ENCODE results near the gene NINL.
"Not testable (repeated sequence)": the region's sequence is repeated elsewhere in the genome, so short reads cannot be mapped to it uniquely, and the experiment has no call there.

NINL gene

GRCh38 chr20:25483431-25484132 is 101.7 kb downstream of the NINL start:
- no peak for DNase-seq

- DNase-seq, result no peak
Measured at GRCh38 chr20:25481918-25482253, 103.4 kb downstream of the NINL start.

DNA sequence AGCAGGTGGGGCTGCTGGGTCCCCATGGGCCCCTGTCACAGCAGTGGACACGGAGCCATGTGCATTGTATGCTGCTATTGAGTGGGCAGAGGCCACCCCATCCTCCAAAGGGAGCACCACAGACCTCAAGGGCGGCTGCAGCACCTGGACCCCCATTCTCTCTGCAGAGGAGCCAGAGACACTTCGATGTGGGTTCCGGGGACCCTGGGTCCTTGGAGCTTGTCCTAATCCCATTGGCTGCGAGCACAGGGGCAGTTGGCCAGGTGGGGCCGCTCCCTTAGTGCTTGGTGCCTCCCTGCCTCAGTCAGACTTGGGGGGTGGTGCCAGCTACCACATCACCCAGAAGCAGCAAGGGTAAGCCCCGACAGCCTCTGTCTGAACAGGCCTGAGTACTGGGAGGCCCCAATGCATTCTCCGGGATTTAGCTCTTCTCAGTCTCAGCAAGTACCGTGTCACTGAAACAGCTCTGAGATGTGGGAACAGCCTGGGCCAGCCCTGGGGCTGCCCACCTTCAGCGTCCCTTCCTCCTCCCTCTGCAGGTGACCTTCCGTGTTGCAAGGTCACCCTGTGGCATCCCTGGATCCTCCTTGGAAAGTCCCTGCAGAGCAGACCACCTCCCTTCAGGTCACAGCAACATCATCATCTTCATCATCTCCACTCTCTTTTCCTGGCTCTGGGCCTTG is 104.0 kb downstream of the NINL start:
- no peak for DNase-seq

DNA sequence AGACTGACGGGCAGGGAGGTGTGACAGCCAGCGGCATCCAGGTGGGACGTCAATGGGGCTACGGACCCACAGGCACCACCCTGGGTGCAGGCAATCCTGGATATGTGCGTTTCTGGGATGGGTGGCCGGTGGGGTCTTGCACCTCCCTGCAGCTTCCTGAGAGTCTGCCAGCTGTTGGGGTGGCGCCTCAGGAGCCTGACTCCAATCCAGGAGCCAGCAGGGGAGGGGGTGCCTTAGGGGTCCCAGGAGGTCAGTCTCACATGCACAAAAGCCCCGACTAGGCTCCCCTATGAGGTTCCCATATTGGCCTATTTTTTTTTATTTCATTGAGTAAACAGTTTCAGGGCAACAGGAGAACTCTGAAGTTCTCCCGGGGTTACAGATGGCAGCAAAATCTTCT is 104.5 kb downstream of the NINL start:
- DNase-seq, result no peak

DNA sequence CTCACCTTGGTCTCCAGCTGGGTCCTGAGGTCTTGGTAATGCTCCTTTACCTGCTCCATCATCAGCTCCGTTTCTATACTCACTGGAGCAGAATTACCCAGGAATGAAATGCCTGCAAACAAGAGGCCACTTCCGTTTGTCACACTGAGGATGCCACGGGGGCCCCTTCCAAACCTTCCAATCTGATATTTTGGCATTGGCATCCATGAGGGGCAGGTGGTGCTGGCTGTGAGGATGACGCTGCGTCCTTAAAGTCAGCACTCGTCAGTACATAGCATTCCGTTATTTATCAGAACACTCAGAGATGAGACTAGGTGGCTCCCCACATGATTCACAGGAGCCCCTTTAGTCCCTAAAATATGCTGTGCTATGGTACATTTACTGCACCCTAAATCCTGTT is 105.2 kb downstream of the NINL start:
- no peak for DNase-seq

DNA sequence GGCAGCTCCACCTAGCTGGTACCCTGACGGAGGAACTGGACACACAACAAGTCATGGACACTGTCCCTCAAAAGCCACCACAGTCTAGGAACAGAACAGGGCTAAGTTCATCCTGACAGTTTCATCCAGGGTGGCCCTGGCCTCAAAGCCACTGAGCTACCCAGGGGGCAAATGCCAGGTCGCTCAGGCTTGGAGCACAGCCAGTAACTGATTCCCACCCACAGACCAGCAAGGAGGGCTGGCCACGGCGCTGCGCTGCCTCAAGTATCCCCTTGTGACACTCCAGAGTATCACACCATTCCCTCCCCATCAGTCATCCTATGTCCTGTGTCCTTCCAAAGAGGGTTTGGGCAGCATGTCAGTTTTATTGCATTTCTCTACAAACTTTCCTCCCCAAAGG is 105.7 kb downstream of the NINL start:
- DNase-seq, result no peak

- DNase-seq, result no peak
Measured at GRCh38 chr20:25478889-25479568, 106.3 kb downstream of the NINL start.

- DNase-seq, result no peak
Measured at GRCh38 chr20:25477014-25477882, 108.1 kb downstream of the NINL start.

DNA sequence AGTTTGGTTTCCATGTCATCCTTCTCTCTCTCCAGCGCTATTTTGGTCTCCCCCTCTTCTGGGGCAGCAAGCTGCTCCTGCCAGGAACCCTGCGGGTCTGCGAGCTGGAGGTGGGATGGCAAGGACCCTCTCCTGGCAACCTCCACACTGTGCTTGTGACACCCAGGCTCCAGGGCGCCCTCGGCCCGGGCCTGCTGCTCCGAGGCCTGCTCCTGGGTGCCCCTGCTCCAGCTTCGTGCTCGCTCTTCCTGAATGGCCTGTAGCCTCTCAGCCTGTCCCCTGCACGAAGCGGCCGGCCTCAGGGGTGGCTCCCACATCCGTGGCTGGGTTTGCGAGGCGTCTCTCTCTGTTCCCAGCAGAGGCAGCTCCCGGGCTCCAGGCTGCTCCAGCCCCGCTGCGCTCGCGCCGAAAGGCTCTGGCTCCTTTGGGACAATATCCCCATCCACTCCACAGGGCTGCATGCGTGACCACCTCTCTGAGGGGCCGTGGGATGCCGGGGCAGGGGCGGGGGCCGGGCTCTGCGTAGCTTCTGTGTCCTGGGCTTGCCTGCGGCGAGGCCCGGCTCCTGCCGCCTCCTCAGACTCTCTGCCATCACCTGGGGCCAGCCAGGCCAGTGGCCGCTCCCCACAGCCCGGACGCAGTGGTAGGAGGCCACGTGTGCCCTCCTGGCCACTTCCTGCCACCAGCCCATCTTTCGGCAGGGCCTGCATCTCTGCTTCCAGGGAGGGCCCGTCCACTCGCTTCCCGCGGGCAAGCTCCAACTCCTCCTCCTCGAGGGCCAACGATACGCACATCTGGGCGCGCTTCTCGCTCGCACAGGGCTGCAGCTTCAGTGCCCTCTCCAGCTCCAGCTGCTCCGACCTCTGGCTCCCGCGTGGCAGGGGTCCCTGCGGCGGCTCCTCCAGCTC is 109.0 kb downstream of the NINL start:
- no peak for DNase-seq

GRCh38 chr20:25473297-25473696 is 112.0 kb downstream of the NINL start:
- DNase-seq, result not testable (repeated sequence)

DNA sequence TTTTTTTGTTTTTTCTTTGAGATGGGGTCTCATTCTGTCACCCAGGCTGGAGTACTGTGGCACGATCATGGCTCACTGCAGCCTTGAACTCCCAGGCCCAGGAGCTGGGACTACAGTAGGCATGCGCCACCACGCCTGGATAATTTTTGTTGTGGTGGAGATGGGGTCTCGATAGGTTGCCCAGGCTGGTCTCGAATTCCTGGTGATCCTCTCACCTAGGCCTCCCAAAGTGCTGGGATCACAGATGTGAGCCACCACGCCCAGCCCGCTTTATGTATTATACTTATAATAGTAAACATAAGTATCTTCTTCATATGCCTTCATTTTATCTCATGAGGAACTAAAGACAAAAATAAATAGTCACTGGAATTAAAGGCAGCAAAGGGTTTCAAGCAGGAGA is 114.3 kb downstream of the NINL start:
- DNase-seq, result no peak

GRCh38 chr20:25470045-25470444 is 115.3 kb downstream of the NINL start:
- DNase-seq, result no peak

GRCh38 chr20:25469558-25469957 is 115.8 kb downstream of the NINL start:
- no peak for DNase-seq

DNA sequence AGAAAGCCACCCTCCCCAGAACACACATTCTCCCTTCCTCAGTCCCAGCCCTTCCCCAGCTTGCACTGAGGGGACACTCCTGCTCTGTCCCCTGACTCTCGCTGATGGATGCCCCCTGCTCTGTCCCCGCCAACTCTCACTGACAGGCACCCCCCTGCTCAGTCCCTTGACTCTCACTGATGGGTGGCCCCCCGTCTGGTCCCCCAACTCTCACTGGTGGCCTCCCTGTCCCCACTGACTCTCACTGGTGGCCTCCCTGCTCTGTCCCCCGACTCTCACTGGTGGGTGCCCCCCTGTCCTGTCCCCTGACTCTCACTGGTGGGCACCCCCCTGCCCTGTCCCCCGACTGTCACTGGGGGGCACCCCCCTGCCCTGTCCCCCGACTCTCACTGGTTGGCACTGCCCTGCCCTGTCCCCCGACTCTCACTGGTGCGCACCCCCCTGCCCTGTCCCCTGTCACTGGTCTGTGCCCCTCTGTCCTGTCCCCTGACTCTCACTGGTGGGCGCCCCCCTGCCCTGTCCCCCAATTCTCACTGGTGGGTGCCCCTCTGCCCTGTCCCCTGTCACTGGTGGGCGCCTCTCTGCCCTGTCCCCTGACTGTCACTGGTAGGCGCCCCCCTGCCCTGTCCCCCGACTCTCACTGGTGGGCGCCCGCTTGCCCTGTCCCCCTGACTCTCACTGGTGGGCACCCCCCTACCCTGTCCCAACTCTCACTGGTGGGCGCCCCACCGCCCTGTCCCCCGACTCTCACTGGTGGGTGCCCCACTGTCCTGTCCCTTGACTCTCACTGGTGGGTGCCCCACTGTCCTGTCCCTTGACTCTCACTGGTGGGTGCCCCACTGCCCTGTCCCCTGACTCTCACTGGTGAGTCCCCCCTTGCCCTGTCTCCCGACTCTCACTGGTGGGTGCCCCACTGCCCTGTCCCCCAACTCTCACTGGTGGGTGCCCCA is 116.9 kb downstream of the NINL start:
- no peak for DNase-seq

- DNase-seq, result no peak
Measured at GRCh38 chr20:25467441-25467840, 117.9 kb downstream of the NINL start.

- no peak for DNase-seq
Measured at GRCh38 chr20:25466846-25467245, 118.5 kb downstream of the NINL start.

- no peak for DNase-seq
Measured at GRCh38 chr20:25465243-25466135, 119.8 kb downstream of the NINL start.

DNA sequence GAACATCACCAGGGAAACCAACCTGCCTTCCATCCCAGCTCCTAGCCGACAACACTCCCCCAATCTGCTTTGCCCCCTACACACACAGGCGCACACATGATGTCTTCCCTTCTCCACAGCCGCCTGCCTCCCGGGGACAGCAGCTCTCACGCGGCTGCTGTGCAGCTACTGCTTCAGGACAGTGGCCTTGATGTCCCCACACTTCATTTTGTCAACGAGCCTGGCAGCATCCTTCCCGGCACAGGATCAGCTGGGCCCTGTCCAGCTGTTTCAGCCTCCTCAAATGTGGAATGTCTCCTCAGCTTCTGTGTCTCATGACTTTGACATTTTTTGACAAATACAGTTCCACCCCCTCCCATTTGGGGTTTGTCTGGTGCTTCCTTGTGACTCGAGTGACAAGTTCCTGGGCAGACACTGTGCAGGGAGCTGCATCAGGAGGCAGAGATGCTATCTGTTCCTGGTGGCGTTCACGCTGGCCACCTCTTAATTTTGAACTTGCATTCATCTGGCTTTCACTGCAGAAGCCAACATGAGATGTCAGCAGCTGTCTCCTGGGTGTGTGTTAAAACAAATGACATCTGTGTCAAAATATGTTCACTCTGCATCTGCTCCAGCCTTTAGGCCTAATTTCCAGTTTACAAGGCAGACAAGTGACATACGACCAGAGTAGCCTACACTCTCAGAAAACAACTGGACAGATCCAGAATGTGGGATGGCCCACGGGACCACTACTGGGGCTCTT is 120.7 kb downstream of the NINL start:
- no peak for DNase-seq
